ENCODE data around the gene CRYBA2. TPM values are rescaled to one million over a fixed set of nuclear protein-coding genes. Genes with fewer than 3 reads are reported as not detected.
A peak's percentile ranks its signal among the peaks of the same experiment; 100 is the strongest.

Gene CRYBA2
- total and polyA plus RNA-seq, 2 experiments from 2014 or later = not detected

DNA sequence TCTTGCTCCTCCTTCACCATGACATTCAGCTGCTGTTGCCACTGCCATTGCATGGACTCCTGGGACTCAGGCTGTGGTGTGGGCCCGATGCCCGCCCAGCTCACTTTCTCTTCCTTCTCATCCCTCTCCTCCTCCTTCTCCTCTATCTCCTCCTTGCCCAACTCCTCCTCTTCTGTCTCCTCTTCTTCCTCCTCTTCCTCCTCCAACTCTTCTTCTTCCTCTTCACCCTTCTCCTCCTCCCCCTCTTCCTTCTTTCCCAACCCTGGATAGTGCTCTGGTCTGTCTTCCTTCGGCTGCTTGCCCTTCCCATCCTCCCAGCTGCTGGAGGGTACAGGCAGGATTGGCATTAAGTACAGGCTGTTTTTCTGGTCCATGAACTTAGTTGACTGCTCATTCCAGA lies 10.8 kb upstream of the CRYBA2 start (continued):
- TF ChIP-seq, protein P1, sequence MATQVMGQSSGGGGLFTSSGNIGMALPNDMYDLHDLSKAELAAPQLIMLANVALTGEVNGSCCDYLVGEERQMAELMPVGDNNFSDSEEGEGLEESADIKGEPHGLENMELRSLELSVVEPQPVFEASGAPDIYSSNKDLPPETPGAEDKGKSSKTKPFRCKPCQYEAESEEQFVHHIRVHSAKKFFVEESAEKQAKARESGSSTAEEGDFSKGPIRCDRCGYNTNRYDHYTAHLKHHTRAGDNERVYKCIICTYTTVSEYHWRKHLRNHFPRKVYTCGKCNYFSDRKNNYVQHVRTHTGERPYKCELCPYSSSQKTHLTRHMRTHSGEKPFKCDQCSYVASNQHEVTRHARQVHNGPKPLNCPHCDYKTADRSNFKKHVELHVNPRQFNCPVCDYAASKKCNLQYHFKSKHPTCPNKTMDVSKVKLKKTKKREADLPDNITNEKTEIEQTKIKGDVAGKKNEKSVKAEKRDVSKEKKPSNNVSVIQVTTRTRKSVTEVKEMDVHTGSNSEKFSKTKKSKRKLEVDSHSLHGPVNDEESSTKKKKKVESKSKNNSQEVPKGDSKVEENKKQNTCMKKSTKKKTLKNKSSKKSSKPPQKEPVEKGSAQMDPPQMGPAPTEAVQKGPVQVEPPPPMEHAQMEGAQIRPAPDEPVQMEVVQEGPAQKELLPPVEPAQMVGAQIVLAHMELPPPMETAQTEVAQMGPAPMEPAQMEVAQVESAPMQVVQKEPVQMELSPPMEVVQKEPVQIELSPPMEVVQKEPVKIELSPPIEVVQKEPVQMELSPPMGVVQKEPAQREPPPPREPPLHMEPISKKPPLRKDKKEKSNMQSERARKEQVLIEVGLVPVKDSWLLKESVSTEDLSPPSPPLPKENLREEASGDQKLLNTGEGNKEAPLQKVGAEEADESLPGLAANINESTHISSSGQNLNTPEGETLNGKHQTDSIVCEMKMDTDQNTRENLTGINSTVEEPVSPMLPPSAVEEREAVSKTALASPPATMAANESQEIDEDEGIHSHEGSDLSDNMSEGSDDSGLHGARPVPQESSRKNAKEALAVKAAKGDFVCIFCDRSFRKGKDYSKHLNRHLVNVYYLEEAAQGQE (IDR thresholded peaks at IDR 0.05; ENCODE audit: unreplicated experiment) = no peak
- TF ChIP-seq NANOG (IDR thresholded peaks at IDR 0.05; ENCODE audit: borderline replicate concordance) = no peak

DNA sequence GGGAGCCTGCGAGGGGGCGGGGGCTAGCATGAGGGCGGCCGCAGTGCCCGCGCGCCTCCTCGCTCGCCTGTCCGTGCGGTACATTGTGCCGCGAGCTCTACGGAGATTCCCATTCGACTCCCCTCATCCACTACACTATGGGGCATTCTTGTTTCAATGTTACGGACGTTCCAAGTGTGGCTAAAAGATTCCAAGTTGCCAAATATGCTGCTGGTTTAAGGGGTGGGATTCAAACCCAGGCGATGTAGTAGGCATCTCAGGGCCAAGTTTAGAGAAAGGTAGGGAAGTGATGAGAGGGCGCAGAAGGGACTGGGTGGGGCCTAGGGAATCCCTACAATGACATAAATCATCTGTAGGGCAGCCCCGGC lies 10.0 kb upstream of the CRYBA2 start:
- Histone ChIP-seq H3K4me3 (peak overlapping the region; percentile 72), H3K9me2 (ENCODE audit: insufficient read depth) (no peaks in the 10 kb centered on the region), H4K20me1 (replicated peaks; ENCODE audit: insufficient read depth) (peaks cover 4% of the 10 kb centered on the region; the same call in 1 of the 2 replicates), H3F3A (replicated peaks; ENCODE audit: low read depth) (0 out of 2 replicates have a peak, but pooled peaks cover 6% of the 10 kb centered on the region), H2AFZ (no peak overlapping the region), H3K36me3 (ENCODE audit: insufficient read depth) (no peaks in the 10 kb centered on the region), H3K4me2 (peak overlapping the region; percentile 90), H3K27ac (ENCODE audit: low read depth) (no peak overlapping the region), H3K4me1 (ENCODE audit: insufficient read depth) (peaks cover 36% of the 10 kb centered on the region), H3K27me3 (ENCODE audit: insufficient read depth) (peaks cover 94% of the 10 kb centered on the region), H3K79me2 (replicated peaks; ENCODE audit: insufficient read depth) (no peaks in the 10 kb centered on the region)
- ATAC-seq = peak; percentile 70
- Mint-ChIP-seq H3K36me3 (ENCODE audit: low read depth) (no peaks in the 10 kb centered on the region; the same call in 2 of the 3 replicates), H3K4me3 (peak overlapping the region; percentile 86), H3K9me3 (peaks cover 2% of the 10 kb centered on the region; the same call in 1 of the 3 replicates), H3K27ac (no peak overlapping the region), H3K27me3 (ENCODE audit: insufficient read depth, low read depth, poor library complexity) (peaks cover 75% of the 10 kb centered on the region), H3K4me1 (peaks cover 24% of the 10 kb centered on the region)
- DNase-seq (ENCODE audit: low spot score) = no peak
- peak; percentile 37 for TF ChIP-seq EZH2 (IDR thresholded peaks at IDR 0.05; ENCODE audit: low read depth, unreplicated experiment)
- TF ChIP-seq, protein P2, sequence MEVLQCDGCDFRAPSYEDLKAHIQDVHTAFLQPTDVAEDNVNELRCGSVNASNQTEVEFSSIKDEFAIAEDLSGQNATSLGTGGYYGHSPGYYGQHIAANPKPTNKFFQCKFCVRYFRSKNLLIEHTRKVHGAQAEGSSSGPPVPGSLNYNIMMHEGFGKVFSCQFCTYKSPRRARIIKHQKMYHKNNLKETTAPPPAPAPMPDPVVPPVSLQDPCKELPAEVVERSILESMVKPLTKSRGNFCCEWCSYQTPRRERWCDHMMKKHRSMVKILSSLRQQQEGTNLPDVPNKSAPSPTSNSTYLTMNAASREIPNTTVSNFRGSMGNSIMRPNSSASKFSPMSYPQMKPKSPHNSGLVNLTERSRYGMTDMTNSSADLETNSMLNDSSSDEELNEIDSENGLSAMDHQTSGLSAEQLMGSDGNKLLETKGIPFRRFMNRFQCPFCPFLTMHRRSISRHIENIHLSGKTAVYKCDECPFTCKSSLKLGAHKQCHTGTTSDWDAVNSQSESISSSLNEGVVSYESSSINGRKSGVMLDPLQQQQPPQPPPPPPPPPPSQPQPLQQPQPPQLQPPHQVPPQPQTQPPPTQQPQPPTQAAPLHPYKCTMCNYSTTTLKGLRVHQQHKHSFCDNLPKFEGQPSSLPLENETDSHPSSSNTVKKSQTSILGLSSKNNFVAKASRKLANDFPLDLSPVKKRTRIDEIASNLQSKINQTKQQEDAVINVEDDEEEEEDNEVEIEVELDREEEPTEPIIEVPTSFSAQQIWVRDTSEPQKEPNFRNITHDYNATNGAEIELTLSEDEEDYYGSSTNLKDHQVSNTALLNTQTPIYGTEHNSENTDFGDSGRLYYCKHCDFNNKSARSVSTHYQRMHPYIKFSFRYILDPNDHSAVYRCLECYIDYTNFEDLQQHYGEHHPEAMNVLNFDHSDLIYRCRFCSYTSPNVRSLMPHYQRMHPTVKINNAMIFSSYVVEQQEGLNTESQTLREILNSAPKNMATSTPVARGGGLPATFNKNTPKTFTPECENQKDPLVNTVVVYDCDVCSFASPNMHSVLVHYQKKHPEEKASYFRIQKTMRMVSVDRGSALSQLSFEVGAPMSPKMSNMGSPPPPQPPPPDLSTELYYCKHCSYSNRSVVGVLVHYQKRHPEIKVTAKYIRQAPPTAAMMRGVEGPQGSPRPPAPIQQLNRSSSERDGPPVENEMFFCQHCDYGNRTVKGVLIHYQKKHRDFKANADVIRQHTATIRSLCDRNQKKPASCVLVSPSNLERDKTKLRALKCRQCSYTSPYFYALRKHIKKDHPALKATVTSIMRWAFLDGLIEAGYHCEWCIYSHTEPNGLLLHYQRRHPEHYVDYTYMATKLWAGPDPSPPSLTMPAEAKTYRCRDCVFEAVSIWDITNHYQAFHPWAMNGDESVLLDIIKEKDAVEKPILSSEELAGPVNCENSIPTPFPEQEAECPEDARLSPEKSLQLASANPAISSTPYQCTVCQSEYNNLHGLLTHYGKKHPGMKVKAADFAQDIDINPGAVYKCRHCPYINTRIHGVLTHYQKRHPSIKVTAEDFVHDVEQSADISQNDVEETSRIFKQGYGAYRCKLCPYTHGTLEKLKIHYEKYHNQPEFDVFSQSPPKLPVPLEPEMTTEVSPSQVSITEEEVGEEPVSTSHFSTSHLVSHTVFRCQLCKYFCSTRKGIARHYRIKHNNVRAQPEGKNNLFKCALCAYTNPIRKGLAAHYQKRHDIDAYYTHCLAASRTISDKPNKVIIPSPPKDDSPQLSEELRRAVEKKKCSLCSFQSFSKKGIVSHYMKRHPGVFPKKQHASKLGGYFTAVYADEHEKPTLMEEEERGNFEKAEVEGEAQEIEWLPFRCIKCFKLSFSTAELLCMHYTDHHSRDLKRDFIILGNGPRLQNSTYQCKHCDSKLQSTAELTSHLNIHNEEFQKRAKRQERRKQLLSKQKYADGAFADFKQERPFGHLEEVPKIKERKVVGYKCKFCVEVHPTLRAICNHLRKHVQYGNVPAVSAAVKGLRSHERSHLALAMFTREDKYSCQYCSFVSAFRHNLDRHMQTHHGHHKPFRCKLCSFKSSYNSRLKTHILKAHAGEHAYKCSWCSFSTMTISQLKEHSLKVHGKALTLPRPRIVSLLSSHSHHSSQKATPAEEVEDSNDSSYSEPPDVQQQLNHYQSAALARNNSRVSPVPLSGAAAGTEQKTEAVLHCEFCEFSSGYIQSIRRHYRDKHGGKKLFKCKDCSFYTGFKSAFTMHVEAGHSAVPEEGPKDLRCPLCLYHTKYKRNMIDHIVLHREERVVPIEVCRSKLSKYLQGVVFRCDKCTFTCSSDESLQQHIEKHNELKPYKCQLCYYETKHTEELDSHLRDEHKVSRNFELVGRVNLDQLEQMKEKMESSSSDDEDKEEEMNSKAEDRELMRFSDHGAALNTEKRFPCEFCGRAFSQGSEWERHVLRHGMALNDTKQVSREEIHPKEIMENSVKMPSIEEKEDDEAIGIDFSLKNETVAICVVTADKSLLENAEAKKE (CRISPR knock-in tag; IDR thresholded peaks at IDR 0.05) = no peak
